SIG-M5 treated with dmso at 0.1 percent for 504 hours (cell line): ENCODE results near the gene PRAMEF20.
"Not testable (repeated sequence)": the region's sequence is repeated elsewhere in the genome, so short reads cannot be mapped to it uniquely, and the experiment has no call there.

Experiments used
- DNase-seq: peaks from one replicate; lab custom pipeline; 2025; ENCODE audit not compliant: unreplicated experiment; lab: John Stamatoyannopoulos, UW

Gene PRAMEF20

GRCh38 chr1:13410150-13410549 is at the start of gene PRAMEF20:
TSS of gene PRAMEF20 (plus strand) at chr1:13410450. CDS start at chr1:13416355, 5,905 bp downstream.
- not testable (repeated sequence) for DNase-seq

GRCh38 chr1:13362364-13362763 is 47.9 kb upstream of the PRAMEF20 start:
- not testable (repeated sequence) for DNase-seq

- not testable (repeated sequence) for DNase-seq
These were observed 45.3 kb upstream of the PRAMEF20 start for GRCh38 chr1:13364928-13365327.

GRCh38 chr1:13366536-13366935 is 43.7 kb upstream of the PRAMEF20 start:
- DNase-seq, result not testable (repeated sequence)

GRCh38 chr1:13368544-13368943 is 41.7 kb upstream of the PRAMEF20 start:
- DNase-seq, result not testable (repeated sequence)

GRCh38 chr1:13378983-13379382 is 31.3 kb upstream of the PRAMEF20 start:
- DNase-seq, result not testable (repeated sequence)

- not testable (repeated sequence) for DNase-seq
These were observed 29.9 kb upstream of the PRAMEF20 start for GRCh38 chr1:13380380-13380779.

GRCh38 chr1:13389332-13389731 is 20.9 kb upstream of the PRAMEF20 start, which contains the start of gene PRAMEF17:
TSS of gene PRAMEF17 (plus strand) at chr1:13389632. CDS start at chr1:13389658, 26 bp downstream.
- not testable (repeated sequence) for DNase-seq

GRCh38 chr1:13393004-13393403 is 17.2 kb upstream of the PRAMEF20 start:
- DNase-seq, result not testable (repeated sequence)

- DNase-seq, result not testable (repeated sequence)
These were observed 15.5 kb upstream of the PRAMEF20 start for GRCh38 chr1:13394761-13395160.

GRCh38 chr1:13395311-13395710 is 14.9 kb upstream of the PRAMEF20 start:
- not testable (repeated sequence) for DNase-seq

GRCh38 chr1:13407811-13408210 is 2.4 kb upstream of the PRAMEF20 start:
- DNase-seq, result no peak

GRCh38 chr1:13430495-13430894 is 20.2 kb downstream of the PRAMEF20 start:
- DNase-seq, result no peak

GRCh38 chr1:13432251-13432650 is 22.0 kb downstream of the PRAMEF20 start:
- DNase-seq, result no peak

GRCh38 chr1:13433694-13434358 is 23.6 kb downstream of the PRAMEF20 start:
- not testable (repeated sequence) for DNase-seq

GRCh38 chr1:13435458-13435857 is 25.2 kb downstream of the PRAMEF20 start:
- no peak for DNase-seq

GRCh38 chr1:13439104-13439783 is 29.0 kb downstream of the PRAMEF20 start:
- DNase-seq, result not testable (repeated sequence)

- no peak for DNase-seq
These were observed 33.2 kb downstream of the PRAMEF20 start for GRCh38 chr1:13443335-13443979.

GRCh38 chr1:13450204-13450603 is 40.0 kb downstream of the PRAMEF20 start:
- no peak for DNase-seq

GRCh38 chr1:13451399-13451965 is 41.2 kb downstream of the PRAMEF20 start:
- no peak for DNase-seq

GRCh38 chr1:13456904-13457532 is 46.8 kb downstream of the PRAMEF20 start:
- DNase-seq, result no peak
